HepG2 (cell line): ENCODE measurements around the gene SYNJ2. TPM values are rescaled to one million over a fixed set of nuclear protein-coding genes. Genes with fewer than 3 reads are reported as not detected.

Experiments used
- DNMT3B ChIP-seq: conservative IDR thresholded peaks from 2 replicates; pipeline ENCODE4 v1.6.1; 2016; ENCODE audit warnings: missing biosample characterization, control low read depth
- EED ChIP-seq: sonication (generic); formaldehyde crosslinking; IDR thresholded peaks from 2 replicates; pipeline ENCODE4 v1.5.0; 2020; ENCODE audit warnings: mild to moderate bottlenecking, missing genetic modification reagents
- EHMT2 ChIP-seq: fragments of 200-600 bp; sonication (generic); IDR thresholded peaks from 2 replicates; pipeline ENCODE4 v1.7.0; 2017; ENCODE audit warnings: antibody characterized with exemption, low read depth, low read length, borderline replicate concordance
- FOXK2 ChIP-seq: fragments of 450-650 bp; IDR thresholded peaks from 2 replicates; pipeline ENCODE4 v1.6.1; 2016
- HMG20A ChIP-seq: IDR thresholded peaks from 2 replicates; pipeline ENCODE4 v1.6.1; 2016; ENCODE audit warnings: borderline replicate concordance
- HNF4A ChIP-seq: sonication (generic); formaldehyde crosslinking; IDR thresholded peaks from 2 replicates; pipeline ENCODE4 v1.4.0; 2020; ENCODE audit warnings: missing genetic modification reagents
- HOXD1 ChIP-seq: sonication (generic); formaldehyde crosslinking; IDR thresholded peaks from 2 replicates; pipeline ENCODE4 v1.5.0; 2020; ENCODE audit warnings: missing genetic modification reagents
- JUND ChIP-seq: sonication (generic); formaldehyde crosslinking; IDR thresholded peaks from 2 replicates; pipeline ENCODE4 v1.8.0; 2022; ENCODE audit warnings: mild to moderate bottlenecking, missing genetic modification reagents
- KDM2A ChIP-seq: sonication (generic); formaldehyde crosslinking; IDR thresholded peaks from 2 replicates; pipeline ENCODE4 v1.4.0; 2020; ENCODE audit warnings: low read depth, missing genetic modification reagents, borderline replicate concordance
- MEIS1 ChIP-seq: sonication (generic); formaldehyde crosslinking; IDR thresholded peaks from 2 replicates; pipeline ENCODE4 v1.9.0; 2021; ENCODE audit warnings: mild to moderate bottlenecking, missing genetic modification reagents, moderate library complexity, borderline replicate concordance
- NFIB ChIP-seq: sonication (generic); formaldehyde crosslinking; IDR thresholded peaks from 2 replicates; pipeline ENCODE4 v1.9.0; 2021; ENCODE audit warnings: missing genetic modification reagents, mild to moderate bottlenecking, borderline replicate concordance
- NPAS2 ChIP-seq: sonication (generic); formaldehyde crosslinking; IDR thresholded peaks from 2 replicates; pipeline ENCODE4 v1.8.0; 2022; ENCODE audit warnings: mild to moderate bottlenecking, missing genetic modification reagents, borderline replicate concordance
- PHF20 ChIP-seq: sonication (generic); formaldehyde crosslinking; IDR thresholded peaks from 2 replicates; pipeline ENCODE4 v1.5.0; 2020; ENCODE audit warnings: mild to moderate bottlenecking, missing genetic modification reagents
- SIN3B ChIP-seq: fragments of 150-350 bp; IDR thresholded peaks from 2 replicates; pipeline ENCODE4 v1.6.1; 2014; ENCODE audit warnings: low read length
- SKI ChIP-seq: fragments of 450-650 bp; IDR thresholded peaks from one replicate; pipeline ENCODE4 v1.6.1; 2018; ENCODE audit warnings: mild to moderate bottlenecking; ENCODE audit not compliant: partially characterized antibody
- TAF15 ChIP-seq: fragments of 200-400 bp; formaldehyde crosslinking; IDR thresholded peaks from one replicate; pipeline ENCODE4 v1.6.1; 2018; ENCODE audit warnings: mild to moderate bottlenecking, low read depth, low read length; ENCODE audit not compliant: poor library complexity, severe bottlenecking
- TOPORS ChIP-seq: sonication (generic); formaldehyde crosslinking; IDR thresholded peaks from 2 replicates; pipeline ENCODE4 v1.8.0; 2023; ENCODE audit warnings: mild to moderate bottlenecking, missing genetic modification reagents
- ZFP36L2 ChIP-seq: sonication (generic); formaldehyde crosslinking; IDR thresholded peaks from 2 replicates; pipeline ENCODE4 v1.4.0; 2020; ENCODE audit warnings: missing genetic modification reagents
- ZNF101 ChIP-seq: sonication (generic); formaldehyde crosslinking; IDR thresholded peaks from 2 replicates; pipeline ENCODE4 v1.4.0; 2020; ENCODE audit warnings: mild to moderate bottlenecking, low read depth, missing genetic modification reagents, borderline replicate concordance
- ZNF225 ChIP-seq: sonication (generic); formaldehyde crosslinking; IDR thresholded peaks from 2 replicates; pipeline ENCODE4 v1.4.0; 2020; ENCODE audit warnings: mild to moderate bottlenecking, missing genetic modification reagents
- ZNF431 ChIP-seq: sonication (generic); formaldehyde crosslinking; IDR thresholded peaks from 2 replicates; pipeline ENCODE4 v1.9.0; 2022; ENCODE audit warnings: missing genetic modification reagents, low read depth, mild to moderate bottlenecking, borderline replicate concordance
- ZNF441 ChIP-seq: sonication (generic); formaldehyde crosslinking; IDR thresholded peaks from 2 replicates; pipeline ENCODE4 v1.7.0; 2021; ENCODE audit warnings: missing genetic modification reagents, borderline replicate concordance
- ZNF761 ChIP-seq: sonication (generic); formaldehyde crosslinking; conservative IDR thresholded peaks from 2 replicates; pipeline ENCODE4 v1.4.0; 2020; ENCODE audit warnings: mild to moderate bottlenecking, missing genetic modification reagents
- ZNF839 ChIP-seq: sonication (generic); formaldehyde crosslinking; IDR thresholded peaks from 2 replicates; pipeline ENCODE4 v1.4.0; 2020; ENCODE audit warnings: missing genetic modification reagents, mild to moderate bottlenecking, borderline replicate concordance
- ZSCAN25 ChIP-seq: sonication (generic); formaldehyde crosslinking; IDR thresholded peaks from 2 replicates; pipeline ENCODE4 v1.8.0; 2022; ENCODE audit warnings: mild to moderate bottlenecking, missing genetic modification reagents
- polyA plus RNA-seq, 8 experiments: library from polyadenylated mRNA; depleted of rRNA in 3 of 8; stranded (reverse) in 7 of 8; unstranded in 1 of 8; fragments of >200 nt; fragmentation: Illumina TruSeq in 4 of 8; extraction: Trizol in 4 of 8; gene quantifications; 2 replicates each; pipeline versions ENCODE4 v1.2.1 to v1.2.3, GENCODE V29; 2011 to 2016; ENCODE audit warnings: low read depth in 4 of 8, missing spikeins in 1 of 8, mixed read lengths in 1 of 8; ENCODE audit not compliant: insufficient read depth in 1 of 8
- total RNA-seq, 5 experiments: library from RNA; depleted of rRNA; stranded (reverse); fragments of >200 nt; fragmentation: Illumina TruSeq; extraction: Trizol; gene quantifications; 2 replicates each; pipeline ENCODE4 v1.2.3, GENCODE V29; 2016; ENCODE audit warnings: low read depth in 1 of 5
- TF ChIP-seq, protein P1 (sequence below): sonication (generic); formaldehyde crosslinking; IDR thresholded peaks from 2 replicates; pipeline ENCODE4 v1.5.0; 2020; ENCODE audit warnings: mild to moderate bottlenecking, missing genetic modification reagents, moderate library complexity
- TF ChIP-seq, protein P2 (sequence below): sonication (generic); formaldehyde crosslinking; IDR thresholded peaks from 2 replicates; pipeline ENCODE4 v1.5.0; 2020; ENCODE audit warnings: missing genetic modification reagents
- TF ChIP-seq, protein P3 (sequence below): IDR thresholded peaks from 2 replicates; pipeline ENCODE4 v1.6.1; 2016; ENCODE audit warnings: missing compliant biosample characterization, missing genetic modification reagents, borderline replicate concordance

SYNJ2 gene
- total and polyA plus RNA-seq, 2 of the 13 experiments (the other 11 are each of a cell fraction or from before 2014, with no cell fraction given): 39.1 to 57.6 TPM

DNA sequence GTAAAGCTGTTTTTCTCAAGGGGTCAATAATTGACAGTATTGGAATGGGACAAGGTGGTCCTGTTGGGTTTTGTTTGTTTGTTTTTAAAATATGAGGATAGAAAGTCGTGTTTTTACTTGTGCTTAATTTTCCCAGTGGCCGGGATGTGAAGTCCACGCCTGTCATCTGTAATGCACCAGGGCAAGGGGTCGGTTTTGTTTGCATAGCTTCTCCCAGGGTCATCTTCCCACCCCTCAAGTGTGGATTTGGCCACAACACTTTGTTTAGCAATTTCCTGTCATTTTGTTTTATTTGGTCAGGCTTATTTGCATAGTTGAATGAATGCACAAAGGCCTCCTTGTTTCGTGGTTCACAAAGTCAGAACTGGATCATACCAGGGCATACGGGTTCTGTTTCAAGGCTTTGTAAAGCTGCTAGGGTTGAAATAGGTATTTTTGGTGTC, 29.8 kb downstream of the SYNJ2 start (continued):
- peak; percentile 84 for TF ChIP-seq HNF4A (CRISPR knock-in tag)
- TF ChIP-seq NFIB (CRISPR knock-in tag): no peak
- peak; percentile 95; the same call in 1 of the 2 replicates for TF ChIP-seq HMG20A (CRISPR knock-in tag)
- TF ChIP-seq TOPORS (CRISPR knock-in tag): peak; percentile 20; the same call in 1 of the 2 replicates
- no peak for TF ChIP-seq NPAS2 (CRISPR knock-in tag)
- no peak for TF ChIP-seq EED
- TF ChIP-seq SIN3B: no peak
- no peak for TF ChIP-seq ZNF441 (CRISPR knock-in tag)
- TF ChIP-seq, protein P1, sequence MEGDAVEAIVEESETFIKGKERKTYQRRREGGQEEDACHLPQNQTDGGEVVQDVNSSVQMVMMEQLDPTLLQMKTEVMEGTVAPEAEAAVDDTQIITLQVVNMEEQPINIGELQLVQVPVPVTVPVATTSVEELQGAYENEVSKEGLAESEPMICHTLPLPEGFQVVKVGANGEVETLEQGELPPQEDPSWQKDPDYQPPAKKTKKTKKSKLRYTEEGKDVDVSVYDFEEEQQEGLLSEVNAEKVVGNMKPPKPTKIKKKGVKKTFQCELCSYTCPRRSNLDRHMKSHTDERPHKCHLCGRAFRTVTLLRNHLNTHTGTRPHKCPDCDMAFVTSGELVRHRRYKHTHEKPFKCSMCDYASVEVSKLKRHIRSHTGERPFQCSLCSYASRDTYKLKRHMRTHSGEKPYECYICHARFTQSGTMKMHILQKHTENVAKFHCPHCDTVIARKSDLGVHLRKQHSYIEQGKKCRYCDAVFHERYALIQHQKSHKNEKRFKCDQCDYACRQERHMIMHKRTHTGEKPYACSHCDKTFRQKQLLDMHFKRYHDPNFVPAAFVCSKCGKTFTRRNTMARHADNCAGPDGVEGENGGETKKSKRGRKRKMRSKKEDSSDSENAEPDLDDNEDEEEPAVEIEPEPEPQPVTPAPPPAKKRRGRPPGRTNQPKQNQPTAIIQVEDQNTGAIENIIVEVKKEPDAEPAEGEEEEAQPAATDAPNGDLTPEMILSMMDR (CRISPR knock-in tag): no peak
- 0 out of 2 replicates have a peak, but pooled peaks have one; percentile 8 for TF ChIP-seq KDM2A
- peak; percentile 87; the same call in 1 of the 2 replicates for TF ChIP-seq DNMT3B (CRISPR knock-in tag)
- TF ChIP-seq PHF20 (CRISPR knock-in tag): no peak
- TF ChIP-seq, protein P2, sequence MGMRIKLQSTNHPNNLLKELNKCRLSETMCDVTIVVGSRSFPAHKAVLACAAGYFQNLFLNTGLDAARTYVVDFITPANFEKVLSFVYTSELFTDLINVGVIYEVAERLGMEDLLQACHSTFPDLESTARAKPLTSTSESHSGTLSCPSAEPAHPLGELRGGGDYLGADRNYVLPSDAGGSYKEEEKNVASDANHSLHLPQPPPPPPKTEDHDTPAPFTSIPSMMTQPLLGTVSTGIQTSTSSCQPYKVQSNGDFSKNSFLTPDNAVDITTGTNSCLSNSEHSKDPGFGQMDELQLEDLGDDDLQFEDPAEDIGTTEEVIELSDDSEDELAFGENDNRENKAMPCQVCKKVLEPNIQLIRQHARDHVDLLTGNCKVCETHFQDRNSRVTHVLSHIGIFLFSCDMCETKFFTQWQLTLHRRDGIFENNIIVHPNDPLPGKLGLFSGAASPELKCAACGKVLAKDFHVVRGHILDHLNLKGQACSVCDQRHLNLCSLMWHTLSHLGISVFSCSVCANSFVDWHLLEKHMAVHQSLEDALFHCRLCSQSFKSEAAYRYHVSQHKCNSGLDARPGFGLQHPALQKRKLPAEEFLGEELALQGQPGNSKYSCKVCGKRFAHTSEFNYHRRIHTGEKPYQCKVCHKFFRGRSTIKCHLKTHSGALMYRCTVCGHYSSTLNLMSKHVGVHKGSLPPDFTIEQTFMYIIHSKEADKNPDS (CRISPR knock-in tag): no peak; the same call in 1 of the 2 replicates
- TF ChIP-seq TAF15: no peak
- TF ChIP-seq ZNF761 (CRISPR knock-in tag): peak; percentile 58; the same call in 1 of the 2 replicates
- TF ChIP-seq ZNF839 (CRISPR knock-in tag): no peak
- TF ChIP-seq FOXK2: peak; percentile 84
- peak; percentile 97 for TF ChIP-seq MEIS1 (CRISPR knock-in tag)
- TF ChIP-seq HOXD1 (CRISPR knock-in tag): peak; percentile 94; the same call in 1 of the 2 replicates
- peak; percentile 82; the same call in 1 of the 2 replicates for TF ChIP-seq ZNF101 (CRISPR knock-in tag)
- peak; percentile 70 for TF ChIP-seq JUND (CRISPR knock-in tag)
- TF ChIP-seq ZFP36L2 (CRISPR knock-in tag): no peak
- TF ChIP-seq ZNF225: no peak
- TF ChIP-seq EHMT2: peak; percentile 84; the same call in 1 of the 2 replicates
- no peak for TF ChIP-seq ZSCAN25
- TF ChIP-seq, protein P3, sequence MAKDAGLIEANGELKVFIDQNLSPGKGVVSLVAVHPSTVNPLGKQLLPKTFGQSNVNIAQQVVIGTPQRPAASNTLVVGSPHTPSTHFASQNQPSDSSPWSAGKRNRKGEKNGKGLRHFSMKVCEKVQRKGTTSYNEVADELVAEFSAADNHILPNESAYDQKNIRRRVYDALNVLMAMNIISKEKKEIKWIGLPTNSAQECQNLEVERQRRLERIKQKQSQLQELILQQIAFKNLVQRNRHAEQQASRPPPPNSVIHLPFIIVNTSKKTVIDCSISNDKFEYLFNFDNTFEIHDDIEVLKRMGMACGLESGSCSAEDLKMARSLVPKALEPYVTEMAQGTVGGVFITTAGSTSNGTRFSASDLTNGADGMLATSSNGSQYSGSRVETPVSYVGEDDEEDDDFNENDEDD (CRISPR knock-in tag): no peak
- TF ChIP-seq SKI: peak; percentile 84
- TF ChIP-seq ZNF431 (CRISPR knock-in tag): peak; percentile 35; the same call in 1 of the 2 replicates
